ENCODE data around the gene SLCO2A1.

DNA sequence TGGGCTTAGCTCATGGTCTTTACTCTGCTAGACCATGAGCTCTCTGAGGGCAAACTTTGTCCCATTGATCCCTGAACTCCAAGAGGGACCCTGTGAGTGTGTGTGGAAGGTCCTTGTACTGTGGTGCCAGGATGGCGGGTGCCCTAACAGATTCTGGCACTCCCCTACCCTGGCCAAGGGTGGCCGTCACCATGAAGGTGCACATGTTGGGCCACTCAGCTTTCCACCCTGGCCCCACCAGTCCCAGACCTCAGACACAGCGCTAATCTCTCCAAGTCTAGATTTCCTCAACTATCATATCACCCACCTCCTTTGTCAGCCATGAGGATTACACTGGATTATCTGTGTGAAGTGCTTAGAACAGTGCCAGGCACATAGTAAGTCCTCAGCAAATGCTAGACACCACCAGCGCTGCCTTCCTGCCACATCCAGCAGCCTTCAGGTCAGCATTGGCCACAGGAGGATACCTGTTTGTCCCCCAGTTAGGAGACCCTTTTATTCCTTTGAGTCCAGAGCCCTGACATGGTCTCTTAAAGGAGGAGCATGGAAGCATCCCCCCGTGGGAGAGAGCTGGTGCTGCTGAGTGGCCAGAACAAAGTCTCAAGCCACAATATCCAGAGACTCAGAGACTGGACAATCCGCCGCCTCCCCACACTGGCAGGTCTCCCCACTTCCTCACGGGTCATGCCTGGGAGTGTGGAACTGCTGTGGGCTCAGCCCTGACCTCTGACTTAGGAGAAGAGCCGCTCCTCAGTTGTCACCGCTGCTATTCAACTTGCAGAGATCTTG, 44.5 kb upstream of the SLCO2A1 start:
- TF ChIP-seq POLR2A (IDR thresholded peaks at IDR 0.05) (no peak), CTCF (IDR thresholded peaks at IDR 0.05) (no peak)
